Activated CD4-positive, alpha-beta T cell treated with anti-CD3 and anti-CD28 coated beads, Interleukin-2, amount 50 U/mL, for 24 hours (primary cell): ENCODE measurements around the gene PDZRN3.

Experiments used
- DNase-seq, 2 donors: peaks; one replicate each; pipeline ENCODE4 v3.0.0-alpha.2; 2020; ENCODE audit warnings: low read depth in 1 of 2, low spot score in 1 of 2

Gene PDZRN3

DNA sequence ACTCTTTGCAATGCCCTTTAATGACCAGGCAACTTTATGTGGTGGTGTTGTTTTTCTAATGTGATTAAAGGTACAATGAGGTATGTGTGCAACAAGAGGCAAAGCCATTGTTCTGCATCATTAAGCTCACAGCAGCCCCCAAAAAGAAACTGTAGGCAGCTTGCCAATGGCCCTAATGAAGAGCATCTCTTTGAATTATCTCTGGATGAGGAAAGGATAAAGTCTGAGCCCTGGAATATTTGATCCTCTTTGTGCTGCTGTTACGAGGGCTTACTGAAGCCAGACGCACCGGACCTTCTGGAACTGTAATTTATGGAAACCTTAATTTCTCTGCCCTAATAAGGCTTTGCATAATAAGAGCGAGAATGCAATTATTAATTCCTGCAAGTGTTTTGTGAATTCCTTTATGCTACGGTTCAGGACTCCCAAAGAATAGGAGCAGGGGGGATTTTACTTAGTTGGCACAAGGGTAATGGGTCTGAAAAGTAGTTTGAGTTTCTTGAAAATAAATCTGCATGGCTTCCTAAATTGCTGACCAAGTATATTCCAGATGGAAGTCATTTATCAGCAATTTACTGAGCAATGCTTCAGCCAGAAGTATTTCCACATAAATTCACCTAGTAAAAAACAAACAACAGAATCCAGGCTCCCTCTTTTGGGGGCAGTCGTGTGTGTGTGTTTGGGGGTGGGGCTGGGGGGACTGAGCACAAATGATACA lies 193.4 kb downstream of the PDZRN3 start:
- DNase-seq: no peak

DNA sequence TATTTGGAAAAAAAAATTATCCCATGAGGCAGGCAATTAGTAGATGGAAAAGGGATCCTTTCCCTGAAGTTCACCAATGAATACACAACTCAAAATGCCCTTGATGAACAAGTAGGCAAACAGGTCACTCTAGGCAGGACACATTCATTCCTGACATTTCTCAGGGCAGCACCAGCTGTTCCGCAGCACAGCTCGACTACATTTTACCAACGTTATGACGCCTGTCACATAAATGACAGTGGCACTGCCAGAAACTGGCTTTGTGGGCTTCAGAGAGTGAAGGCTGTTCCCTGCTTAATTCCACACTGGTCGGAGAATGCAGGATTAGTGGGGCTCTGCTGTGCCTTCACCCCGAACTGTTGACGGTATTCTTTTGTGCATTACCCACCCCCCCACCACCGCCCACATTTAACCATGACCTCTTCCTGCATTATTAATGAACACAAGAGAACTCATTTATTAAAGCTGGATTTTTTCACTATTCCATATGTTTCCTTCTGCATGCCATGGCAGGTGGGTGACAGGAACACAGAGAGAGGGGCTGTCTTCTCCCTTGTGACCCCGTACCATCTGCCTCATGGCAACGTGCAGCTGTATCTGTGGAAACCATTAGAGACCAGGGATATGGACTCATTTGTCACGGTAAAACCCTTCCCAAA lies 197.6 kb downstream of the PDZRN3 start:
- no peak for DNase-seq

DNA sequence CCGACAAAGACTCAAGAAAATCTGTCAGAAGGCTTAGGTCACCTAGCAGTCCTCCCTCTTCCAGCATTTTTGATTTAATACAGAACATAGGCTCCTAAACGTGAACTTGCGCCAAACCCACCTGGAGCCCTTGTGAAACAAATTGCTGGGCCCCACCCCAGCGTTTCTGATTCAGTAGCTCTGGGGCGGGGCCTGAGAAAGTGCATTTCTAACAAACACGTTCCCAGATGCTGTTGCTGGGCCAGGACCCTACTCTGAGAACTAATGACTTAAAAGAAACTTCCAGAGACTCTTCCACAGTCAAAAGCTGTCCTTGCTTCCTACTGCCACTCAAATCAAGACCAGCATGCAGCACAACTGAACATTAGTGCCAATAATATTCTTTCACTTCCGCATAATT lies 198.1 kb downstream of the PDZRN3 start:
- DNase-seq: no peak

DNA sequence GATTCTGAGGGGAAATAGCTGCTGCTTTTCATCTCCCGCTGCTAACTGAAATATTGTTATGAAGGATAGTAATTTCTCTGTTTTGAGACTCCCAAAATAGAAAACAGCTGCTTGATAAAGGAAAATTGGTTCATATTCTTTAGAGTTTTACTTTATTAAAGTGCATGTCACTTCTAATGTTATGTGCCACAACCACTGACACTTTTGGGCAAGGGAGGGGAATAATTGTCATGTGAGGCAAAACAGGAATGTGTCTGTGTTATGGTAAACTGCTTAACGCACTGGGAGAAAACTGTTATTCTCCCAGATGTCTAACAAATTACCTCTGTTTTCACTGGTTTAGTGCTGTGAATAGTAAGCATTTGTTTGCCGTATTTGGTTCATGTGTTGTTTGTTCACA lies 201.6 kb downstream of the PDZRN3 start:
- DNase-seq: no peak

DNA sequence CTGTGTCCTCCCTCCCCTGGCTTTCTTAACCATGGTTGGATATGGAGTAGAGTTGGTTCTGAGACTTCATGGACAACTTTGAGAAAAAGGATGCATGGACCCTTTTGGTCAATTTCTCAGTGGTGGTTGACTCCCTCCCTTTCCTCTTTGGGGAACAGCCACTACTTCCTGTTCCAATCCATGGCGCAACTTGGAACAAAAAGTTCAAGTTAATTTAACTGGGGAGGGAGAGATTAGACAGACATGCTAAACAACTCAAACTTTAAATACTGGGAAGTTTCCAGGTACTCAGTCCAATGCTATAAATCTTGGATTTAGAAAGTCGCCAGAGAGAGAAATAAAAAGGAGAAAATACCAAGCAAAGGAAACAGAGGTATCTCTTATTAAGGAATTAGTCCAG lies 202.2 kb downstream of the PDZRN3 start:
- DNase-seq: no peak

DNA sequence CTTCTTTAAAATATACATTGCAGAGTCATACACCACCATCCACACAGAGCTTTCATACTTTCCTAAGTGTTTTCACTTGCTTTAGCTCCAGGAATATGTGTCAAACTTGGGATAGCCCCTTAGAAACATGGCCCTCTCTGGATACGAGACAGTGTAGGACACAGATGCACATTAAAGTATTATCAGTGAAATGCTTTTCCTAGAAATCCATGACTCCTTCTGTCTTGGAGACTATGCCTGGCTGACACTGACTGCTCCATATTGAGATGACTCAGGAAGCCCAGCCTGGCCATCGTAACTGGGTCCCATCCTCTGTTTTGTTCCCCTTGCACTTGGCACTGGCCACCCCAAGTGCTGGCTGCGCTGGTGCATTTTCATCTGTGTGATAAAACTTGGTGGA lies 204.8 kb downstream of the PDZRN3 start:
- no peak for DNase-seq

DNA sequence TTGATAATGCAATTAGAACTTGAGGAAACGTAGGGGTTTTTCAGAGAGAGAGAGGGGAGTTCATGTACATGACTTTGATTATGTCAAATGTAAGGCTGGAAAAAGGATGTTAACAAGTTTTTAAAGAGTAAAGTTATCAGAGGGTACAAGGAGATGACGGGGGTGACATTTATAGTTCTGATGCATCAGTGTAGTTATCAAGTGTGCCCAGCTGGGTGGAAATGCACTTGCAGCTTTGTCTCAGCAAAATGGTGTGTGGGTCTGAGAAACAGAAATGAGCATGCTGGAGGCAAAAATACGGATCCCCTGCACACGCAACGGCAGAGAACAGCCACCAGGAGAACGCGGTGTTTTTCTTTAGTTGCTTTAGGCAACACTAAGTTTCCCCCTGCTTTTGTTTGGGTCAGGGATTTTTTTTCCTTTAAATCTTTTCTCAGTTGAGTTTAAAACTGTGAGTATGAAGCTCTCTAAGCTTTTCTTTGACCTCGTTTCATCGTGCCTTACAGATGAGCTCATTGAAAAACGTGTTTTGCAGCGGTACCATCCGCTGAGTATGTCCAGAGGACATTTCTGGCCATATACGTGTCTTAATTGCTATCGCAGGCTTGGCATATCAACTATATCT lies 205.4 kb downstream of the PDZRN3 start:
- DNase-seq: no peak

DNA sequence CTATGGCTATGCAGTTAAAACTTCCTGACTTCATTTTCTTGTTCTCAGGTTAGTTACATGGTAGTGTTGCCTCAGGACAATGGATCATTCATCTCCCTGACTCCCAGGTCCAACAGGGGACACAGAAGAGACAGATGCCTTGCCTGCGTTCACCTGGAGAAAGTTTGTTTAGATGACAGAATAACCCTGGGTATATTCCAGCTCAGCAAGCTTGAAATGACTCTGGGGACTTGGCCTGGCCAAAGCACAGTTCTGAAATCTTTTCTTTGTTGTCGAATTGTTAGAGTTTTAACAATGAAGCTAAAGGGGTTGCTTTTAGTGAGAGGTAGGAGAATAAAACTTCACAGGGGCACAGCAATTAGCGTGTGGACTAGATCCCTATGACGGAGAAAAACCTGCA lies 206.1 kb downstream of the PDZRN3 start:
- DNase-seq: no peak

DNA sequence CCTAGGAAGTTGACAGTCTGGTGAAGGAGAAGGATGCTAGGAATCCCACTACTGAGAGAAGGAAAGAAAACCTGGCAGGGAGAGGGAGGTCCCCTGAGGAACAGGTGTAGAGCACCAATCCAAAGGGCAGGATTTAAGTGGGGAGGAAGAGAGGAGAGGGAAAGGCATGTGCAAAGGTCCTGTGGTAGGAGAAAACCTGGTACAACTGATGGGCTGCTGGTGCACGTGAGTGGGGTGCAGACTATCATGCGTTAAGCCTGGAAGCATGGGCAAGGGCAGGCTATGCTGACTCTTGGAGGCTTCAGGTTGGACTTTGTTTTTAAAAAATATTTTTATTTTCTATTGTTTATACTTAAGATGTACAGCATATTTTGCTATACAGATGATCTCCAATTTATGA lies 209.6 kb downstream of the PDZRN3 start:
- DNase-seq: no peak

DNA sequence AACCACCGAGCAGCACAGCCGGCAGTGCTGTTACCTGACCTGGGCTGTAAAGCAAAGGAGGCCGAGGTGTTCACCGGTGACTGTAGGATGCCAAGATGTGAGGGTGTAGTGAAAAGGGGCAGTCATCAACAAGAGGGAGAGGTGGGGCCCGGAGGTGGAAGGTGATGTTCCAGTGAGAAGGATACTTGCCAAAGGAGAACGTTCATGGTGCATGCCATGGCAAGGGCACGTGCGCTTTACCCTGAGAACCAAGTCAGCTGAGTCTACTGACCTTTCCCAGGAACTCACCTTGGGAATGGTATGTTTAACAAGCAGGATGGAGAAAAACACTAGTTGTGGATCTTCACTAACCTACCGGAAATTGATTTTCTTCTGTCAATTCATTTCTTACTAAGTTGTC lies 211.1 kb downstream of the PDZRN3 start:
- no peak for DNase-seq

DNA sequence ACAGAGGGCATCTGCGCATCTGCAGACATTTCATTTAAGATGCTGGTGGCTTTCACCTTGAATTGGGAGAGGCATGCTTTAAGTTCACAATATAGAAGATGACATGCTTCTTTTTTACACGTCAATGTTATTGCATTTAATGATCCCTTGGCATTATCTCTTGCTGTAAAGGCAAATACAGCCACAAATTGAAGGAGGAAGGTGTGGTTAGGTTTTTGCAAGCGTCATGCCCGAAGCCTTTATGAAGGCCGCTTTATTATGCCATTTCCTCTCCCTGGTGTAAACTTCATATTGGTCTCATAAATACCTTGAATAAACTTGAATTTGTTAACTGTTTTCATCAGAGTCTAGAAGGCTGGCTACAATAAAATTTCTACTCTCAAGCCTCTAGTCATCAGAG lies 212.7 kb downstream of the PDZRN3 start:
- no peak for DNase-seq

DNA sequence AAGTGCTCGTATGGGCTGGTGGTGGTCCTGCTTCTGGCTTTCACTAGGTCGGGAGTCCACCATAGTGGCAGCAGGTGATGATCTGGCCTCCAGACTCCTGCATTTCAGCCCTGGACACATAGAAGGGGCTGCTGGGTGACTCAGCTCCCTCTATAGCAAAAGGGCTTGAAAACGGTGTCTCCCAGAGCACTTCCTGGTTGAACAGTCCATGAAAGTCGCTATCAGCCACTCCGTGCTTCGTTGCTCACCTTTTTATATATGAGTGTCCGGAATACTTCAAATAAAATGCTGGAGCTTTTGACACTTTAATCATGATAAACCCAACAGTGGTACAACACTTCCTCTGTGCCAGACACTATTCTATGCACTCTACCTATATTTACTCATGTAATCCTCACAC lies 213.2 kb downstream of the PDZRN3 start:
- DNase-seq: no peak

DNA sequence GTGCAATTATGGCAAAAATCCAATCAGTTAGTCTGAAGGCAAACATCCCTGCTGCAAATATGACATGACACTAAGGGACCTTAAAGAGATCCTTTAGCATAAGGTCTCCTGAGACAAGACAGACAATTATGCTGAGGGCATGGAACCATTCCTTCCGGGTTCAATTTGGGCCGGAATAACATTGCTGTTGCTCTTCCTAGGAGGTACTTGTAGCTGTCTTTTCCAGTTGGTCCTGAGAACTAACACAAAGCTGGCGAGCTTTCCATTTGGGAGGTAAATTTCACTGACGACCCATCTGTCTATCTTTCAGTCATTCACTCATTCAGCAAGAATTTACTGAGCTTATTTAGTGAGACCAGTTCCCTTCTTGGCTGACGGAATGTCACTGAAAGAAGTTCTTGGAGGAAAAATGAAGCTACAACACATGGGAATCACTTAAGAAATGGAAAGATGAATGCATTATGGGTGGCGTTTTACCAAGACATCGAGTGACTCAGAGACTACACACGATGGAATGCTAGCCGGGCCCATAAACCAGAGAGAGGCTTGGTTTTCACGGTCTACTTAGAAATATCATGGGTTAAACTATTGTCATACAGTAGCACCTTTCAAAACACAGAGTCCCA lies 215.5 kb downstream of the PDZRN3 start:
- DNase-seq: no peak

DNA sequence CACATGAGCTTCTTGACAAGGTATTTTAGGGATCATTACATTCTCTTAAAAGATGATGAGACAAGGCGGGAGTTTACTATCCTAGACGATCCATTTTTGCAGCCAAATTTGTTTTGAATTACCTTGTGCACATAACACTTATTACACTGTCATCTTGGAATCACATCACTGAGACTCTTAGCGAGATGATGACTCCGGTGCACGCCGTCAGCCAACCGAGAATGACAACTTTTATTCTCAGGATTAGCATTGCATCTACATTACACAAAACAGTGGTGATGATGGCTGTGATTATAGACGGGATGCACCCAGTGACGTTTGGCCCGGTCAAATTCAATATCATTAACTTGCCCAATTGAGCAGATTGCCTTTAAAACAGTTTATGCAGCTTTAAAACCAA lies 216.1 kb downstream of the PDZRN3 start:
- no peak for DNase-seq

DNA sequence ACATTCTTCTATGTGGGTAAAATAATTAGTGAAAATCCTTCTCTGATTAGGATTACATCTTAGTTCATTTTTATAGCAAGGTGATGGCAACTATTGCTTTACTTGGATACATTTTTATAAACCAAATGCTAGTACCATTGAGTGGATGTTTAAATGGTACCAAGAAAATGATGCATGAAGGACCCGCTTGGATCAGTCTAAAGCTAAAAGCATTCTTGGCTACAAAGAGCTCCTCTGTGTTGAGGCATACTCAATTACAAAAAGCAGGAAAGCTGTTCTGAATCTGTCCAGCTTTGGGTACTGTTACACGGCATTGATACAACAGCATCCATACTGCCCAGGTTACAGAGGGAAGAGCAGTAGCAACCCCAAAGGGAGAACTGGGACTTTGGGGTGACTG lies 217.2 kb downstream of the PDZRN3 start:
- DNase-seq: no peak

DNA sequence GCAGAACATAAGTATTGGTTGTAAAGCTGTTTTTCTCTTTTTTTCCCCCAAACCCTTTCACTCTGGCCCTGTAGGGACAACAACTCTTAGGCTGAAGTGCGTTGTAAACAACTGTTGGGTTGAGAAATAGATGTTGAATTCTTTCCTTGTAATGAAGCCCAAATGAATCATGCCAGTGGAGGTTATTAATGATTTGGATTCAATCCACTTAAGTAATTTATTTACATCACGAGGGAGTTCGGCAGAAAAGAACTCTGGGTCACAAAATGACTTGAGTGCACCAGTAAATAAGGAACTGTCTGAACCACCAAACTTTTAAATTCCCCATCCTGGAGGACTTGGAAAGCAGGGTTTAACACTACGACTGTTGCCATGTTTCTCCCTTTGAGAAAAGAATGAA lies 218.9 kb downstream of the PDZRN3 start:
- no peak for DNase-seq

DNA sequence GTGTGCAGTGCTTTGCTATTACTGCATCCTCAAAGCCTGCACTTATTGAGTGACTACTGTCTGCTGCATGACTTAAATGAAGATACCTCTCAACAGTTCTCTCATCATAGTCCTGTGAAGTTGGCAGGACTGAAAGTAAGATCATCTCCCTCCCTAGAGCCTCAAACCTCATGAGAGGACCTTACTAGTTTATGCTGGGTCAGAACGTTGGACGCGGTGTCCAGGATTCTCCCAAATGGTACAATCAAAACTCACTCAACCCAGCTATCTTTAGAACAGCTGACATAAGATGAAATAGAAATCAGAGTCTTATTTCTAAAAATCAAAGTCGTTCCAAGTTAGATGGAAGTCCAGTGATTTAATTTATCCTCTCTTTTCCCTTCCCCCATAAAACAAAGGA lies 219.7 kb downstream of the PDZRN3 start:
- DNase-seq: no peak

DNA sequence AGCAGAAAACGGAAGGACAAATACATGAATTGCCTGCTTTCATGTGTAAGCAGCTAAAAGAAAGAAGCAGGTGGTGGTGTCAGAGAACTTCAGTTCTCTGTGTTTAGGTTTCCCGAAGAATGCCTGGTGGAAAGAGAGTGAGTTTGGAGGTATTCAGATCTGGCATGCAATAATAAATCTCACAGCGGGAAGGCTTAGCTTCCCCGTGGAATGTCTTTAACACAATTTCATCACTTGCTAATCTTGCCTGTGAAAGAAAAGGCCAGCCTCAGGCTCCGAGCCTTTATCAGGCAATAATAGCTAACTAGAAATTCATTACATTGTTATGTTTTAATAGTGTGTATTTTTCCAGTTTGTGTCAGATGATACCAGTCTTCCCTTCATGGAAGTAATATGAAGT lies 220.3 kb downstream of the PDZRN3 start:
- DNase-seq: no peak

DNA sequence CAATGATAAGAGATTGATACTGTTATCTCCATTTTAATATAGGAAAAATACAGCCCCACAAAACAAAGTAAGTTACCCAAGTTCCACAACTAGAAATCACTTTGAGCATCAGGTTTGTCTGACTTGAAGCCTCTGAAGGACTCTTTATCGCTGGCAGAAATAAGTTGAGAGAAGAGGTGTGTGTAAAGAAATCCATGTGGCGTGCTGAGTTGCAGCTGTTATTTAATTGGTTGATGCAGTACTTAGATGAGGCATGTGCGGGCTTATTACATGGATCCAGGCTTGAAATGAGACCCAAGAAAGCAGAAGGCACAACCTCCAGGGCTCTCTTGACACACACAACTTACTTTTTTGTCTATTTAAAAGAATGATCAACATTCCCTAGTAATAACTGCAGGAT lies 221.3 kb downstream of the PDZRN3 start:
- DNase-seq: no peak

DNA sequence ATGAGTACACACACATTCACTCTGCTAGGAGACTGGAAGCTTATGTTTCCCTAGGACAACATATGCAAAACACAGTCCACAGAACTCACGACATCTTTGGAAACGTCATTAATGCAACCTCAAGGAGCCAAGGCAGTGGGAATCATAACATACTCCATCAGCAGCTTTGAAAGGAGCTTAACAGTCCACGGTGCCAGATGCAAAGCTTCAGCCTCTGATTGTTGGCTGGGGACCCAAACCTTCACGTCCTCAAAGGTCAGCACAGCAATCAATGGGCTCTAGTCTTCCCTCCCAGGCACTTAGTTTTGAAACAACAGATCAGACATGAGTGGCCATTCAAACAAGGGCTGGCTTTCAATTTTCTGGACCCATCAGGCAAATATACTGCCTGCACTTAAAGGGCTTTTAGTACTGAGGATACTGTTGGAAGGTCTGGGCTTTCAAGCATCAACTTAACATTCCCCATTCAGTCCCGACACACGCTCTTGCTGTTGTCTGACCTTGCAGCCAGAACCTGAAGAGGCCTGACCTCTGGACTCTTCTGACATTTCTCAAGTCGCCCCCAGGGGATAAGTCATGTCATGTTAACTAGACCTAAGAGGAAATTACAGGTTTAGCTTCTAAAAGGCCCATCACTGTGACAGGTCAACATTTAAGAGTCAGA lies 223.0 kb downstream of the PDZRN3 start:
- no peak for DNase-seq

DNA sequence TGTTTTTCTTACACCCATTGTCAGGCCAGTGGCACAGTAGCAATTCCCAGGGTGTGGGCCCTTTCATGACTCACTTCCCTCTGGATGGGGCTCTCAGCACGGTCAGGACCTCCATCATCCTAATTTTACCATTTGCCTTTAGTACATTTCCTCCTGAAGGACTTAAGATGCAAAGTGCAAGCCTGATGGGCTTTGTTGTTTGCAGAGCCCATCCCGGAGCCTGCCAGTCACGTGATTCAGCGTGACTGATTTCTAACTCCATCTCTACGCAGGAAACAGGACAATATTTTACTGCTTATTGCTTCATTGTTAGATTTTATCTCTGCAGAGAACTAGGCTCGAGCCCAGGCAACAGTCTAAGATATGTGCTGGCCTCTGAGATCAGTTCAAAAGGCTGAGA lies 223.7 kb downstream of the PDZRN3 start:
- DNase-seq: no peak
